ENCODE data around the gene GNPAT. TPM values are rescaled to one million over a fixed set of nuclear protein-coding genes. Genes with fewer than 3 reads are reported as not detected.

Gene GNPAT
- total and polyA plus RNA-seq, 2 of the 4 experiments (the other 2 are of a cell fraction), result 17.2 to 36.0 TPM

- Histone ChIP-seq H3K23ac (ENCODE audit: low read depth, low read length) (no peak overlapping the region), H3K9me3 (ENCODE audit: control insufficient read depth, insufficient read depth, low read length) (no peaks in the 10 kb centered on the region), H2AK5ac (ENCODE audit: low read depth, low read length) (no peak overlapping the region), H2BK120ac (ENCODE audit: low read depth, low read length) (no peak overlapping the region), H3K18ac (ENCODE audit: low read depth, low read length) (no peak overlapping the region), H2AFZ (replicated peaks; ENCODE audit: low read length, poor library complexity) (no peak overlapping the region), H3K79me1 (ENCODE audit: low read depth in 1 of 2, low read length in 2 of 2) (no peaks in the 10 kb centered on the region), H3K9me1 (ENCODE audit: insufficient read depth, low read length) (no peaks in the 10 kb centered on the region), H2BK20ac (ENCODE audit: low read depth, low read length) (no peak overlapping the region), H3K27ac (ENCODE audit: insufficient read depth, low read length) (no peak overlapping the region), H3K56ac (ENCODE audit: extremely low read depth, insufficient read depth, low read length) (no peak overlapping the region), H4K20me1 (ENCODE audit: insufficient read depth, low read length) (no peaks in the 10 kb centered on the region), H3K9ac (ENCODE audit: low read depth, low read length) (no peak overlapping the region), H3K27me3 (ENCODE audit: control insufficient read depth, insufficient read depth, low read length) (peaks cover 34% of the 10 kb centered on the region), H4K8ac (ENCODE audit: low read depth in 2 of 2, low read length in 2 of 2) (no peak overlapping the region), H2AK9ac (replicated peaks; ENCODE audit: low read depth, low read length, poor library complexity) (no peak overlapping the region), H3K36me3 (ENCODE audit: control insufficient read depth, insufficient read depth, low read length) (peaks cover 6% of the 10 kb centered on the region; the same call in 1 of the 2 replicates), H2BK15ac (ENCODE audit: low read depth, low read length) (no peak overlapping the region), H3K14ac (replicated peaks; ENCODE audit: low read depth, low read length) (no peak overlapping the region), H3K4me2 (ENCODE audit: low read depth, low read length) (no peak overlapping the region), H2BK5ac (ENCODE audit: low read depth, low read length, poor library complexity, severe bottlenecking) (no peak overlapping the region), H3K4ac (ENCODE audit: low read depth, low read length) (no peak overlapping the region), H4K91ac (ENCODE audit: insufficient read depth, low read depth, low read length) (no peak overlapping the region), H3K4me1 (ENCODE audit: control insufficient read depth, insufficient read depth, low read length) (no peaks in the 10 kb centered on the region), H4K5ac (ENCODE audit: low read depth, low read length) (no peak overlapping the region), H3K4me3 (ENCODE audit: insufficient read depth, low read depth, low read length) (no peak overlapping the region)
- in situ Hi-C loops (cut with MboI; ENCODE audit: low sequenced_read_pairs) (no loop called here), intact Hi-C loops (cut with micrococcal nuclease) (no loop called here), dilution Hi-C loops (cut with HindIII; ENCODE audit: low sequenced_read_pairs, unreplicated experiment) (no loop called here)
- TF ChIP-seq MAZ (IDR thresholded peaks at IDR 0.05; ENCODE audit: borderline replicate concordance, low read depth, low read length) (no peak), NFE2L2 (IDR thresholded peaks at IDR 0.05; ENCODE audit: low read depth, low read length) (no peak), POLR2A (IDR thresholded peaks at IDR 0.05; ENCODE audit: low read depth, low read length) (no peak), RFX5 (IDR thresholded peaks at IDR 0.05; ENCODE audit: low read depth, low read length) (no peak)
- TF ChIP-seq, protein P1, sequence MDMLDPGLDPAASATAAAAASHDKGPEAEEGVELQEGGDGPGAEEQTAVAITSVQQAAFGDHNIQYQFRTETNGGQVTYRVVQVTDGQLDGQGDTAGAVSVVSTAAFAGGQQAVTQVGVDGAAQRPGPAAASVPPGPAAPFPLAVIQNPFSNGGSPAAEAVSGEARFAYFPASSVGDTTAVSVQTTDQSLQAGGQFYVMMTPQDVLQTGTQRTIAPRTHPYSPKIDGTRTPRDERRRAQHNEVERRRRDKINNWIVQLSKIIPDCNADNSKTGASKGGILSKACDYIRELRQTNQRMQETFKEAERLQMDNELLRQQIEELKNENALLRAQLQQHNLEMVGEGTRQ (IDR thresholded peaks at IDR 0.05; ENCODE audit: low read depth, low read length), result no peak
- BruUV-seq (replicated peaks), result no TSS peak
- 20% methylated on average over 1 of the region's 6 CpGs; no CpG with 5 or more reads in 1 of the 2 experiments for WGBS, 2 experiments (ENCODE audit: extremely low coverage in 2 of 2, insufficient read length in 1 of 2)
- CTCF ChIA-PET, result no interaction called here
- ATAC-seq (ENCODE audit: low read depth) (no peak; the same call in 1 of the 2 replicates), DNase-seq (no peak)
- POLR2A ChIA-PET (ENCODE audit: unreplicated experiment), result no interaction called here
These were observed 22.9 kb upstream of the GNPAT start for GRCh38 chr1:231218078-231218477.
